ENCODE results near the gene JMY.
A peak's percentile ranks its signal among the peaks of the same experiment; 100 is the strongest.

The JMY gene

DNA sequence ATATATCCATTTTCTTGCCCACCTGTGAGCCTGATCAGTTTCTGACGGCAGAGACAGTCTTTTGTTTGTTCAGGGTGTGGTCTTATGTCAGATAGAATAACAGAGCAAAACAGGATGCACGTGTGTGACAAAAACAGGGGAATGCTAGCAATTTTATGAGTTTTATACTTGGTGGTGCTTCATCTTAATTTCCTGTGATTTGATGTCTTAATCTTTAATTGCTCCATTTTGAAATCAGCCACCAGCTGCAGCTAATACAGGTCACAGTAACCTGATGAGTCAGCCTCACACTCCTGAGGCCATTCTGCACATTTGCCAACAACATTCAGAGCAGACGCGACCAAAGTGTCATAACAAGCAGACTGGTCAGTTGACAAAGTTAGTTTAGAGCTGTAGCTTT lies 42.3 kb upstream of the JMY start:
- H3K36me3 Mint-ChIP-seq (ENCODE audit: low read depth) = no peaks in the 10 kb centered on the region
- peaks cover 3% of the 10 kb centered on the region for H3K27me3 Mint-ChIP-seq (ENCODE audit: low read depth, poor library complexity)
- TF ChIP-seq, protein P1, sequence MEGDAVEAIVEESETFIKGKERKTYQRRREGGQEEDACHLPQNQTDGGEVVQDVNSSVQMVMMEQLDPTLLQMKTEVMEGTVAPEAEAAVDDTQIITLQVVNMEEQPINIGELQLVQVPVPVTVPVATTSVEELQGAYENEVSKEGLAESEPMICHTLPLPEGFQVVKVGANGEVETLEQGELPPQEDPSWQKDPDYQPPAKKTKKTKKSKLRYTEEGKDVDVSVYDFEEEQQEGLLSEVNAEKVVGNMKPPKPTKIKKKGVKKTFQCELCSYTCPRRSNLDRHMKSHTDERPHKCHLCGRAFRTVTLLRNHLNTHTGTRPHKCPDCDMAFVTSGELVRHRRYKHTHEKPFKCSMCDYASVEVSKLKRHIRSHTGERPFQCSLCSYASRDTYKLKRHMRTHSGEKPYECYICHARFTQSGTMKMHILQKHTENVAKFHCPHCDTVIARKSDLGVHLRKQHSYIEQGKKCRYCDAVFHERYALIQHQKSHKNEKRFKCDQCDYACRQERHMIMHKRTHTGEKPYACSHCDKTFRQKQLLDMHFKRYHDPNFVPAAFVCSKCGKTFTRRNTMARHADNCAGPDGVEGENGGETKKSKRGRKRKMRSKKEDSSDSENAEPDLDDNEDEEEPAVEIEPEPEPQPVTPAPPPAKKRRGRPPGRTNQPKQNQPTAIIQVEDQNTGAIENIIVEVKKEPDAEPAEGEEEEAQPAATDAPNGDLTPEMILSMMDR (IDR thresholded peaks at IDR 0.05) = no peak
- H3K4me1 Mint-ChIP-seq = no peaks in the 10 kb centered on the region
- H3K9me3 Mint-ChIP-seq = no peaks in the 10 kb centered on the region
- no peak overlapping the region for H3K27ac Mint-ChIP-seq
- DNase-seq = no peak
- H3K4me3 Mint-ChIP-seq = no peak overlapping the region

DNA sequence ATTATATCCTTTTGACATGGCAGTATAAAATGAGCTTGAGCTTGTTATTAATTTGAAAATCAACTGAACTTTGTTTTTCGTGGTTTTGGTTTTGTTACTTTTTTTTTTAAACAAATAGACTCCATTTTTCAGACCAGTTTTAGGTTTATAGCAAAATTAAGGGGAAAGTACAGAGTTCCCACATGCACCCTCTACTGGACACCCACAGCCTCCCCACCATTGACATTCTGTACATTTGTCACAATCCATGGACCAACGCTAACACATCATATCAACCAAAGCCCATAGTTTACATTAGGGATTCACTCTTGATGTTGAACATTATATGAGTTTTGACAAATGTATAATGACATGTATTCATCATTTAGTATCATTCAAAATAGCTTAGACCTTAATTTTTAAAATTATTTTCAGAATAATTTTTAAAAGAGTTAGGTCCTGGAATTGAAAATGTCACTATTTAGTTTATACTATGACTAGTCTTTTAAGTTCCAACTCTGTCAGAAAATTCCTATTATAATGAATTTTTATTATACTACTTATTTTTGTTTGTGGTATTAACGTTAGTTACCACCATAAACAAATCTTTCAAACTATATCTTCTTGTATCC lies 35.3 kb upstream of the JMY start:
- H3K27me3 Mint-ChIP-seq (ENCODE audit: low read depth, poor library complexity) = peaks cover 3% of the 10 kb centered on the region
- H3K27ac Mint-ChIP-seq = no peak overlapping the region
- H3K9me3 Mint-ChIP-seq = no peaks in the 10 kb centered on the region
- no peaks in the 10 kb centered on the region for H3K36me3 Mint-ChIP-seq (ENCODE audit: low read depth)
- no peaks in the 10 kb centered on the region for H3K4me1 Mint-ChIP-seq
- no peak overlapping the region for H3K4me3 Mint-ChIP-seq
- TF ChIP-seq, protein P1 (IDR thresholded peaks at IDR 0.05) = peak; percentile 30
- no peak for DNase-seq

DNA sequence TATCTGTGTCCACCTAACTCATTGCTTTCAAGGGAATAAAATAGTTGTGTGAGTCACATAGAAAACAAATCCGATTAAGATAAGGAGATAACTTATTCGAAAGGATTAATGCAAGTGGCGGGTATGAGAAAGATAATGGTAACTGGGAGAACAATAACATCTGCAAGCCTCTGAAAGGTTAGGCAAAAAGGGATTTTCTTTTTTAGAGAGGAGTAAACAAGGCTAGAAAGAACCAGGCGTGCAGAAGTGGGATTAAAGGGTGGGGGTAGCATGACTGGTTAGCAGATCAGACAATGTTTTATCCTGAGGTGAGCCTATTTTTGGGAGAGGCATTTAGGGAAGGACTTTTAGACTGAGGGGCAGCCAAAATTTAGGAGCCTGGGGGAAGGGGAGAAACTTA lies 34.7 kb upstream of the JMY start:
- H3K4me1 Mint-ChIP-seq = no peaks in the 10 kb centered on the region
- peaks cover 3% of the 10 kb centered on the region for H3K27me3 Mint-ChIP-seq (ENCODE audit: low read depth, poor library complexity)
- H3K36me3 Mint-ChIP-seq (ENCODE audit: low read depth) = no peaks in the 10 kb centered on the region
- H3K4me3 Mint-ChIP-seq = no peak overlapping the region
- TF ChIP-seq, protein P1 (IDR thresholded peaks at IDR 0.05) = no peak
- no peak overlapping the region for H3K27ac Mint-ChIP-seq
- DNase-seq = no peak
- H3K9me3 Mint-ChIP-seq = no peaks in the 10 kb centered on the region

DNA sequence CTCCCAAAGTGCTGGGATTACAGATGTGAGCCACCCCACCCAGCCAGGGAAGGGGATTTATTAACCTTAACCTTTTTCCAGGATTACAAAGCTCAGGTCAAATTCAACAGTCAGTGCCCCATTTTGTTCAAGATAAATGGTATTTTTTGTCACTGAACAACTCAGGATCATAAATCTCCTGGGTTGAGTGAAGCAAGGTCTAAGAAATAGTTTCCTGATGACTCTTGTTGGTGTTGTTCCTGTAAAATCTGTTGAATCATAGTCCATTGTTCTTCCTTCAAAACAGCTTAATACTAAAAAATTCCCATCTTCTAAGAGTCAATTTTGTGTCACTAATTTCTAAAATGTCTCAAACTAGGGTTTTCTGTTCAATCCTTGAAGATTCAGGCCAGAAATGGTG lies 33.9 kb upstream of the JMY start:
- TF ChIP-seq, protein P1 (IDR thresholded peaks at IDR 0.05) = no peak
- peaks cover 3% of the 10 kb centered on the region for H3K27me3 Mint-ChIP-seq (ENCODE audit: low read depth, poor library complexity)
- no peaks in the 10 kb centered on the region for H3K9me3 Mint-ChIP-seq
- no peak for DNase-seq
- no peaks in the 10 kb centered on the region for H3K36me3 Mint-ChIP-seq (ENCODE audit: low read depth)
- no peak overlapping the region for H3K4me3 Mint-ChIP-seq
- H3K4me1 Mint-ChIP-seq = no peaks in the 10 kb centered on the region
- no peak overlapping the region for H3K27ac Mint-ChIP-seq

DNA sequence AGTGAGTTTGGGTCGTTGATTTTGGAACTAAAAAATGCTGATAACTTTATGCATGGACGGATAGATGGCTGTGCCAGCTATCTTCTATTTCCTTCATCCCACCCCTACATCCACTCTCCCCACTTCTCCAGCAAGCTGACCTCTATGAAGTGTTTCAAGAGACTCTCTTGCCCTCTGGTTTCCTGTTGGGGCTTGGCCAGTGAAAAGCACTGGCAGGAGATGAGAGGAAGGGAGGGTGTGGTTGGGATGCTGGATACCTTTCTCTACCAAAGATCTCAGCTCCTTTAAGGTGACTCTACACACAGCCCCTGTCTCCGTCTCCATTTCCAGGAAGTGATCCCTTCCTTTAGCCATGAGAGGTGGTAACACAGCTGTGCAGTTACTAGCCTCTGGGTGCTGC lies 30.0 kb upstream of the JMY start:
- no peak for DNase-seq
- H3K9me3 Mint-ChIP-seq = no peaks in the 10 kb centered on the region
- H3K27ac Mint-ChIP-seq = no peak overlapping the region
- H3K4me3 Mint-ChIP-seq = no peak overlapping the region
- peaks cover 3% of the 10 kb centered on the region for H3K27me3 Mint-ChIP-seq (ENCODE audit: low read depth, poor library complexity)
- TF ChIP-seq, protein P1 (IDR thresholded peaks at IDR 0.05) = no peak
- H3K36me3 Mint-ChIP-seq (ENCODE audit: low read depth) = no peaks in the 10 kb centered on the region
- no peaks in the 10 kb centered on the region for H3K4me1 Mint-ChIP-seq

DNA sequence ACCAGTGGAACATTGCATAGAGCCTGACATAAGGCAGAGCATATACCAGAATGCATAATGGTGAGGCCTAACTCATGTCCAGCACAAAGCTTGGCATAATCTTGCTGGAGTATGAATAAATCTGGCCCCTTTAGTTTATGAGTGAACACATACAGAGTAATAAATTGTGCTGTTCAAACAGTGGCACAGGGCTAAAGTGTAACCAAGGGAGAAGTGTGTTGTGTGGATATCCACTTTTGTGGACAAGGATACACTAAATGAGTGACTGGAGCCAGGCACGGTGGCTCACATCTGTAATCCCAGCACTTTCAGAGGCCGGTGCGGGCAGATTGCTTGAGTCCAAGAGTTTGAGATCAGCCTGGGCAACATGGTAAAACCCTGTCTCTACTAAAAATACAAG lies 29.4 kb upstream of the JMY start:
- Mint-ChIP-seq H3K36me3 (ENCODE audit: low read depth) (no peaks in the 10 kb centered on the region), H3K27me3 (ENCODE audit: low read depth, poor library complexity) (peaks cover 3% of the 10 kb centered on the region), H3K27ac (no peak overlapping the region), H3K4me3 (no peak overlapping the region), H3K4me1 (no peaks in the 10 kb centered on the region), H3K9me3 (no peaks in the 10 kb centered on the region)
- DNase-seq = no peak
- TF ChIP-seq, protein P1 (IDR thresholded peaks at IDR 0.05) = no peak

All from nephron progenitor cell (in vitro differentiated cells).